Esophagus (tissue), 2 donors: Measurements from ENCODE around the gene STK35. TPM values are rescaled to one million over a fixed set of nuclear protein-coding genes. Genes with fewer than 3 reads are reported as not detected.

ENCODE experiments used
- H3K27ac ChIP-seq, 2 donors: one replicate each; pipeline ENCODE4 v1.5.1; 2013; ENCODE audit warnings: low read depth in 2 of 2, mild to moderate bottlenecking in 2 of 2, inconsistent platforms in 1 of 2, low read length in 1 of 2, moderate library complexity in 1 of 2
- H3K27me3 ChIP-seq, 2 donors: one replicate each; pipeline ENCODE4 v1.6.1; 2013; ENCODE audit warnings: low read length in 2 of 2, control low read depth in 1 of 2, mild to moderate bottlenecking in 1 of 2; ENCODE audit not compliant: insufficient read depth in 2 of 2, control insufficient read depth in 1 of 2
- H3K36me3 ChIP-seq, 2 donors: one replicate each; pipeline ENCODE4 v1.6.1; 2013; ENCODE audit warnings: low read length in 1 of 2; ENCODE audit not compliant: control insufficient read depth in 2 of 2, insufficient read depth in 2 of 2
- H3K4me1 ChIP-seq, 2 donors: one replicate each; pipeline ENCODE4 v1.6.1; 2013; ENCODE audit warnings: low read length in 1 of 2; ENCODE audit not compliant: control insufficient read depth in 2 of 2, insufficient read depth in 2 of 2
- H3K4me3 ChIP-seq, 2 donors: one replicate each; pipeline ENCODE4 v1.5.1; 2013; ENCODE audit warnings: low read length in 2 of 2, mild to moderate bottlenecking in 2 of 2, low read depth in 1 of 2, moderate library complexity in 1 of 2
- H3K9me3 ChIP-seq, 2 donors: one replicate each; pipeline ENCODE4 v1.6.1; 2013; ENCODE audit warnings: mild to moderate bottlenecking in 2 of 2, low read depth in 1 of 2, low read length in 1 of 2, moderate library complexity in 1 of 2; ENCODE audit not compliant: control insufficient read depth in 2 of 2, insufficient read depth in 1 of 2
- WGBS, 2 donors: extraction: QIAGEN DNeasy Blood & Tissue Kit; methylation state at CpG; one replicate each; pipeline ENCODE4 v1.1.7; 2013; 5-methylcytosine and 5-hydroxymethylcytosine counted together
- polyA plus RNA-seq, 2 donors: library from polyadenylated mRNA; stranded (reverse); fragments of 200-250 nt; gene quantifications; one replicate each; pipeline ENCODE4 v1.2.3, GENCODE V29; 2013
- donor health status: healthy with polysubstance abuse.
- donor health status: Bipolar disorder and iron deficiency.

STK35 gene
- polyA plus RNA-seq, 2 donors, result 6.9 to 8.0 TPM

DNA sequence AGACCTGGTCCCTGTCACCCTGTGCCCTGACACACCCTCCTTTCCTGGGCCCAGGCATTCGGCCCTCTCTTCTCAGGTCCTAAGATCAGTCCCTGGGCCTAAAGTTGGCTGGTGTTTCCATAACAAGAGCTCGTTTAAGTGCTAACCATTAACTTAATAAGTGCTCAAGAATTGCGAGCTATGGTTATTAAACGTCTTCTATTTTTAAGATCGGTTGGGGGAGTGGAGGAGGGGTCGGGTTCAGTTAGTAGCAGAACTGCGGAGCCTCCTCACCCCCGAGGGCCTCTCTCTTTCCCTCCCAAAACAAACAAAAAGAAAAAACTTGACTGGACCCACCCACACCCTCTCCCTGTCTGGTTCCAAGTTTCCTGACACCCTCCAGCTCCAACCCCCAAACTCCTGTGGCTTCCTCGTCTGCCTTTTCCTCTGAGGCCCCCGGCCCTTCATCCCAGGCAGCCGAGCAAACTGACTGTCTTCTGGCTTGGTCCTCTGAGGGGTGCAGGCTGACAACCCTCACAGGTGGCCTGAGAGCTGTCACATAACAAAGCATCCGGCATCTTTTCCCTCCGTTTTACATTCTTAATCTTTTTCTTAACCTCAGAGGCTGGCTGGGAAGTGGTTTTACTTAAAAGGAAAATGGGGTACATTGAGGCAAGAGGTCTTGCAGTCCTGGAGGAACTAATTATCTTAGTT is 2.0 kb downstream of the STK35 start:
- WGBS, 2 donors, result 3 to 4% methylated on average over 13 of the region's 13 CpGs
- Histone ChIP-seq H3K27ac (peak overlapping the region; percentile 93 to 100), H3K9me3 (no peaks in the 10 kb centered on the region), H3K4me3 (peak overlapping the region; percentile 84 to 92), H3K36me3 (no peaks in the 10 kb centered on the region), H3K4me1 (peaks cover 2 to 8% of the 10 kb centered on the region in 2 donors), H3K27me3 (no peaks in the 10 kb centered on the region)

DNA sequence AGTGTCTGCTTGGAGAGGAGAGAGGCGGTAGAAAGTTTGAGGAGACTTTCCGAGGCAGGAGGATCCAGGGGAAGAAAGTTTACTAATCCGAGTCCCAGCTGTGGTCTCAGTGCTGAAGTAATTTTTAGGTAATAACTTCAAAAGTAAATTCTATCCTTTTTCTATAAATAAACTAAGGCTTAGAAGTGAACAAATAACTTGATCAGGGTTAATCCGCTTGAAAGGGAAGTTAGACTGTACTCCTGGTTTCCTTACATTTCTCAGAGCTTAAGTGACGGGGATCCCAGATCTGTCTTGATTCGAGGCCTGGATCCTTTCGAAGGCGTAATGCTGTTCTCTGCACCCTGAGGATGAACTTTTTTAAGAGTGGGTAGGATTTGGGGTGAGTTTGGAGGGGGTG is 2.6 kb downstream of the STK35 start:
- no peaks in the 10 kb centered on the region for H3K9me3 ChIP-seq
- H3K27ac ChIP-seq, result no peak overlapping the region
- H3K27me3 ChIP-seq, result no peaks in the 10 kb centered on the region
- H3K4me3 ChIP-seq, result peak overlapping the region; percentile 84 to 92
- H3K4me1 ChIP-seq, result peaks cover 2 to 11% of the 10 kb centered on the region in 2 donors
- 34 to 47% methylated on average over 8 of the region's 8 CpGs for WGBS, 2 donors
- no peaks in the 10 kb centered on the region for H3K36me3 ChIP-seq

DNA sequence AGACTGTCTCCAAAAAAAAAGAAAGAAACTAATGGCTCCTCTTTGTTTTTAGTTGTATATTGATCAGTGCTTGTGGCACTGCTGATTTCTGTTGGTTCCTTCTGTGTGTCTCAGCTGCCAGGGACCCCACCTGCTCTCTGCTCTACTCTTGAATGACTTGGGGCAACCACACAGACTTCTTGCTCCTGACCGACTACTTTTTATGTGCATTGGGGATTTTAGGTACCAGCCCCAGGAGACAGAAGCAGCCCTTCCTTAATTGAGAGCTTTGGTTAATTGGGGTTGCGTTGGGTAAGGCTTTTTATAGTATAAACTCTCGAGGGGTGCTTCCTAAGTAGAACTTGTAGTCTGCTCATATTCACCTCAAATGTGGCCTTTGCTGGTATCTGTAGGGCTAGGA is 6.9 kb downstream of the STK35 start:
- no peak overlapping the region for H3K27ac ChIP-seq
- peaks cover 6 to 17% of the 10 kb centered on the region in 2 donors for H3K4me1 ChIP-seq
- no peaks in the 10 kb centered on the region for H3K9me3 ChIP-seq
- H3K27me3 ChIP-seq, result no peaks in the 10 kb centered on the region
- H3K4me3 ChIP-seq, result no peak overlapping the region
- no peaks in the 10 kb centered on the region for H3K36me3 ChIP-seq
- 86 to 89% methylated on average over 3 of the region's 3 CpGs for WGBS, 2 donors

DNA sequence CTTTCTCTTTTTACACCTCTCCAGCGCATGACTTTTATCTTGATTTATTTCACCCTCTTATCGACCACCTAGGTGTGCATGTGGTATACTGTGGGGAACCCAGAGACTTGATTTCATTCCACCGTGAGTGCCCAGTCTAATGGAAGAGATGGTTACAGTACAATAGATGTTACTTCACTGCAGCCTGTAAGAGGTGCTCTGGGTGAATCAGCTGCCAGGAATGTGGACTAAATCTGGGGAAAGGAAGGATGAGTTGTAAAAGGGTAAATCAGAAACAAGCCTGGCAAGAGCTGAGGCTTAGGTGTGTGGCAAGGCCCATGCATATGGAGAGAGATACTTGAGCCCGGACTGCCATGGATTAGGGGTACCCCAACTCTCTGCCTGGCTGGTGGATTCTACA is 7.4 kb downstream of the STK35 start:
- Histone ChIP-seq H3K36me3 (no peaks in the 10 kb centered on the region), H3K27ac (peak overlapping the region in 1 of 2 donors; percentile 42), H3K4me1 (peaks cover 6 to 20% of the 10 kb centered on the region in 2 donors), H3K27me3 (no peaks in the 10 kb centered on the region), H3K9me3 (no peaks in the 10 kb centered on the region), H3K4me3 (no peak overlapping the region)
- 64 to 69% methylated on average over 4 of the region's 4 CpGs for WGBS, 2 donors

DNA sequence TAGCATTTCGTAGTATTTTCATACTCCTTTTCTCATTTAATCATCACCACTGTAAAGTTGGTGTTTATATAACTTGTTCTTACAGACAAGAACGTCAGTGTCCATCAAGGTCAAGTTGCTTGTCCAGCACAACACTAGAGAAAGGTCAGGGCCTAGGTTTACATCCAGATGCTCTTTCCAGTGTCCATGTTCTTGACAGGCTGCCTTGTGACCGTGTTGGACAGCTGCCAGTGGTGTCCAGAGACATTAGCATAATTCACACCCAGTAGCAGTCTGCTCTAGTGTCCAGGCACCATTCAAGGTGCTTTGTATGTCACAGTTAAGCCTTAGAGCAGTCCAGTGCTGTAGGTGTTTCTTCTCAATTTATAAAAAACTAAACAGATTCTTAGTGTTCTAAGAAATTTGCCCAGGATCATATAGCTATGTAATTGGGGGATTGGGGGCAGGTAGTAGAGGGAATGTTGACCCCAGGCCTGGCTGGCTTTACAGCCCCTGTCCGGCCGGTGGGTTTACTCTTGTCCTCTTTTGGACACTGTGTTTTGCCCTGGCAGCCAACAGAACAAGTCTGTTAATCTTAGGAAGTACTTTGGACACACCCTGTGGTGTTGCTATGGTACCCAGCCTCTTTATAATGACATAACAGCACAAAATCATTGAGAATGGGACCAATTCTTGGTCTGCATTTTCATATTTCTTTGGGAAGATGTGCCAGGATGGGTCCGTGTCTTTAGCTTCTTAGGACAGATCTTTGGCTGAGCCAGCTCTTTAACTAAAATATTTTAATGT is 8.0 kb downstream of the STK35 start:
- 42 to 52% methylated on average over 6 of the region's 6 CpGs for whole genome bisulfite sequencing, 2 donors
- peaks cover 6 to 20% of the 10 kb centered on the region in 2 donors for H3K4me1 ChIP-seq
- H3K9me3 ChIP-seq, result no peaks in the 10 kb centered on the region
- peak overlapping the region in 1 of 2 donors; percentile 42 for H3K27ac ChIP-seq
- H3K36me3 ChIP-seq, result no peaks in the 10 kb centered on the region
- no peaks in the 10 kb centered on the region for H3K27me3 ChIP-seq
- H3K4me3 ChIP-seq, result no peak overlapping the region

DNA sequence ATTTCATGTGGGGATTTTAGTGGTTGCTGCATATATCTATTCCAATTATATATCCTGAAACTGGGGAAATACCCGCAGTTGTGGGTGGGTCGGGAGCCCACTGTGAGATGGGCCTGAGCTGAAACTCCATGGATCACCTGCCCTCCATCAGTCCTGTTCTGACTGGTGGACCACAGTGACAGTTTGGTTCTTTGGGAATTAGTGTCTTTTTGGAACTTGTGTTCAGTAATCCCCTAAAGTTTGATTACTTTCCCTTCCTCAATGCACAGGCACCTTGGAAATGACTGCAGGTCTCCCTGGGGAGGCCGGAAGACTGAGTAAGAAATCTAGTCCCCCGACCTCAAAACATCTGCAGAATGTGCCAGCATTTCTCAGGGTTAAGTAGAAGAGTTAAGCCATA is 11.3 kb downstream of the STK35 start:
- peaks cover 13 to 30% of the 10 kb centered on the region in 2 donors for H3K4me1 ChIP-seq
- WGBS, 2 donors, result 86 to 87% methylated on average over 4 of the region's 4 CpGs
- H3K36me3 ChIP-seq, result peaks cover 0 to 12% of the 10 kb centered on the region in 2 donors
- H3K9me3 ChIP-seq, result no peaks in the 10 kb centered on the region
- H3K27me3 ChIP-seq, result no peaks in the 10 kb centered on the region
- no peak overlapping the region for H3K27ac ChIP-seq
- no peak overlapping the region for H3K4me3 ChIP-seq

DNA sequence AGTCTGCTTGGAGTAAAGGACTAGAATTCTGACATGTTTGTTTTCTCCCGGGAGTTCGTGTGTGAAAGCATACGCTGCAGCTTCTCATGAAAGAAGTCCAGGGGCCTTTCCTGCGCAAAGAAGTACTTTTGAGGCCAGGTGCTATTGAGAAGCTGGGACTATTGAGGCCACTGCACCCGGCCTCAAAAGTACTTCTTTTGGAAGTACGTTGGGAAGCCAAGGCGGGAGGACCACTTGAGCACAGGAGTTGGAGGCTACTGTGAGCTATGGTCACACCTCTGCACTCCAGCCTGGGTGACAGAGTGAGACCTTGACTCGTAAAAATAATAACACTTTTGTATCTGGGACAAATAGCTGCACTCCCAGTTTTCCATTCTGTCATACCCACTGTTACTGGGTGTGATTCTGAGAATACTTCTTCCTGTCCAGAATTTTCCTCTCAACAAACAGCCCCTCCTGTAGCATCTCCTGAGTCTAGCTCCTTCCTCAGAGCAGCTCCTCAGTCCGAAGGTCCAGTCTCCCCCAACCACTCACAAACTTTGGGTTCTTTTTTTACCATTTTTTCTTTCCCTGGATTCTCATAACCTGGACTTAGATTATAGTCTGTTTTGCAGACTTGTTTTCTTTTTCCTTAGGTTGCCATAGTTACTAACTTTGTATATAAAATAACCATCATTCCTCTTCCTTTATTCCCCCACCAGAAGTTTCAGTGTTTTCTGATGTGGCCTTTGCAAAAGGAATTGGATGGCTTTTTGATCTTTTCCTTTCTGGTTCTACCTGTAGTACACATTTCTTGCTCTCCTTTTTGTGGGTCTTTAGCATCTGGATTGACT is 12.7 kb downstream of the STK35 start:
- peaks cover 15 to 26% of the 10 kb centered on the region in 2 donors for H3K4me1 ChIP-seq
- no peak overlapping the region for H3K4me3 ChIP-seq
- H3K27me3 ChIP-seq, result no peaks in the 10 kb centered on the region
- 76 to 78% methylated on average over 9 of the region's 9 CpGs for WGBS, 2 donors
- H3K9me3 ChIP-seq, result no peaks in the 10 kb centered on the region
- peaks cover 0 to 12% of the 10 kb centered on the region in 2 donors for H3K36me3 ChIP-seq
- H3K27ac ChIP-seq, result no peak overlapping the region

DNA sequence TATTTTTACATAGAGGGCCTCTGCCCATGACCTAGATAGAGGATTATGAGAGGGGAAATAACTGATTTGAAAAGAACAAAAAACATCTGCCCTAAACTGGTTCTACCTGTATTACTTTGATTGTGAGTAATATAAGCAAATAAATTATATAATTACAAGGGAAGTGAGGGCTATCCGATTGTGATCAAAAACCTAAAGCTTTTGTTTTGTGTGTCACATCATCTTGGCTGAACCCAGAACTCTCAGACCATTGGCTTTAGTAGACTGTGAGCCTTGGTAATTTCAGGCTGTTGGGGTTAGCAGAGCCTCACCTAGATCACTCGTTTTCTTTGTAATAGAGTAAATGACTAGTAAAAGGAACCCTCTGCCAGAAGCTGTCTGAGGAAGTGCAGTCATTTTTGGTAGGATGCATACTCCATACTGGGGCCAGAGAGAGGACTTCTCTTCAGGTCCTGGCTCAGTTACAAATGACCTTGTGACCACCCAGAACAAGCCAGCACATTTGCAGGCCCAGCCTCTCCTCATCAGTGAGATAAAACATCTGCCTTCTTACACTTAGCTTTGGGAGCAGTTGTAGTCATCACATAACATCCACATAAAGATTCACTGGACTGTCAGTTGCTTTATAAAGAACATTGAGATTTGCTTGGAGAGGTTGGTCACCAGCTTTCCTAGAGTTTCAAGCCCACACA is 13.5 kb downstream of the STK35 start:
- Histone ChIP-seq H3K4me1 (peaks cover 10 to 26% of the 10 kb centered on the region in 2 donors), H3K27me3 (no peaks in the 10 kb centered on the region), H3K27ac (peak overlapping the region; percentile 31 to 47), H3K4me3 (no peak overlapping the region), H3K36me3 (peaks cover 0 to 12% of the 10 kb centered on the region in 2 donors), H3K9me3 (no peaks in the 10 kb centered on the region)
- WGBS, 2 donors, result 14 to 32% methylated on average over 2 of the region's 2 CpGs
